T-helper 22 cell (primary cell): ENCODE data around the gene GIPR.
"Not testable (repeated sequence)": the region's sequence is repeated elsewhere in the genome, so short reads cannot be mapped to it uniquely, and the experiment has no call there.

ENCODE experiments used
- DNase-seq: peaks from one replicate; pipeline ENCODE4 v3.0.0-alpha.2; 2020; ENCODE audit warnings: low read depth

The GIPR gene, protein sequence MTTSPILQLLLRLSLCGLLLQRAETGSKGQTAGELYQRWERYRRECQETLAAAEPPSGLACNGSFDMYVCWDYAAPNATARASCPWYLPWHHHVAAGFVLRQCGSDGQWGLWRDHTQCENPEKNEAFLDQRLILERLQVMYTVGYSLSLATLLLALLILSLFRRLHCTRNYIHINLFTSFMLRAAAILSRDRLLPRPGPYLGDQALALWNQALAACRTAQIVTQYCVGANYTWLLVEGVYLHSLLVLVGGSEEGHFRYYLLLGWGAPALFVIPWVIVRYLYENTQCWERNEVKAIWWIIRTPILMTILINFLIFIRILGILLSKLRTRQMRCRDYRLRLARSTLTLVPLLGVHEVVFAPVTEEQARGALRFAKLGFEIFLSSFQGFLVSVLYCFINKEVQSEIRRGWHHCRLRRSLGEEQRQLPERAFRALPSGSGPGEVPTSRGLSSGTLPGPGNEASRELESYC

DNA sequence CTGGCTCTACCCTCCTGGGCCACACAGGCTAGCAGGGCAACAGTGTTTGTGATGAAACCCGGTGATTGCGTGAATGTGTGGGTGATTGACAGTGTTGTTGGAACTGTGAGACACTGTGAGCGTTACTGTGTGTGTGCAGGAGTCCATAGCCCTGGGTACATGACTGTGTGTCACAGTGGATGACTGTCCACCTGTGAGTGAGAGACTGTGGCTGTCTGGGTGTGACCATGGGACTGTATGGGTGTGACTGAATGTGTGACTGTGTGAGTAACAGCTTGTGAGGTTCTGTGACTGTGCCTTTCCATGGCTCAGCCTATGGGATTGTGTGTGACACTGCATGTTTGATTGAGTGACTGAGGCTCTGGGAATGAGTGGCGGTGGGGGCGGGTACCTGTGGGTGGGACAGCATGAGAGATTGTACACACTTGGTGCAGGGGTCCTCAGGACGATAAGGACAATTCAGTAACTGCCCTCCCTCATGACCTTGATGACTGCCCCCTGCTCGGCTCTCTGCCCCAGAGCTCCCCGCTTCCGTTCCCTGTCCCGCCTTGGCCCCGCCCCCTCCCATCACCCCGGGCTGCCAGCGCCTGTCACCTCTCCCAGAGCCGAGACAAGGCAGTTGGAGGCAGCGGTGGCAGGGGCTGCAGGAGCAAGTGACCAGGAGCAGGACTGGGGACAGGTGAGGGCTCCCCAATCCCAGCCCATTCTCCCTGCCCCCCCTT lies at the start of gene GIPR:
Gene GIPR (plus strand): TSS at position 602 of the 722 bp plus-strand sequence. CDS start 1,300 bp downstream, outside the sequence.
- peak; percentile 29 for DNase-seq

DNA sequence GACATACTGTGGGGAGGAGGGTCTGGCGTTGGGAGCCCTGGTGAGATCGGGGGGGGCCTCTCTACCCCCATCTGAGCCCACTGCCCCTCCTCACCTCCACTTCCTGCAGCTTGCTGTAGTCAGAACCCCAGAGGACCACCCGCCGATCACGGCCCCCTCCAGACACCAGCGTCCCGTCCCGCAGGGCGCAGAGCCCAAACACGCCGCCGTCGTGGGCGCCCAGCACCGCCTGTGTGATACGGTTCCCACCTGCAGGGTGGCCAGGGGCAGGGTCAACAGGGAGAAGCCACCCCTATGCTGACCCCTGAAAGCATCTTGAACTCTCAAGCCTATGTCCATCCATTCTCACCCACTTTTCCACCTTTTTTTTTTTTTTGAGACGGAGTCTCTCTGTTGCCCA lies 46.6 kb upstream of the GIPR start:
- no peak for DNase-seq

DNA sequence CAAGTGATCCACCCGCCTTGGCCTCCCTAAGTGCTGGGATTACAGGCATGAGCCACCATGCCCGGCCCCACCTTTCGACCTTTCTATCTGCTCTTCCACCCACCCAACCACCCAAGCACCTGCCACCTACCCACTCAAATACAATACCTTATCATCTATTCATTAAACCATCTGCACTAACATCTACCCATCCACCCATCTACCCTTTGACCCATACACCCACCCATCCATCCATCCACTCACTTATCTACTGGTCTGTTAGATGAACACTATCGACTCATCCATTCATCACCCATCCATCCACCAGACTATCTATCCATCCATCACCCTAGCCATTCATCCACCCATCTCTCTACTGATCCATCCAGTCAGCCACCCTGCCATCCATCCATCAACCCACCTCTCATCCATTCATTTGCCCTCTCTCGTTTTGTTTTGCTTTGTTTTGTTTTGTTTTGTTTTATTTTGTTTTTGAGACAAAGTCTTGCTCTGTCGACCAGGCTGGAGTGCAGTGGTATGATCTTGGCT lies 46.0 kb upstream of the GIPR start:
- no peak for DNase-seq

DNA sequence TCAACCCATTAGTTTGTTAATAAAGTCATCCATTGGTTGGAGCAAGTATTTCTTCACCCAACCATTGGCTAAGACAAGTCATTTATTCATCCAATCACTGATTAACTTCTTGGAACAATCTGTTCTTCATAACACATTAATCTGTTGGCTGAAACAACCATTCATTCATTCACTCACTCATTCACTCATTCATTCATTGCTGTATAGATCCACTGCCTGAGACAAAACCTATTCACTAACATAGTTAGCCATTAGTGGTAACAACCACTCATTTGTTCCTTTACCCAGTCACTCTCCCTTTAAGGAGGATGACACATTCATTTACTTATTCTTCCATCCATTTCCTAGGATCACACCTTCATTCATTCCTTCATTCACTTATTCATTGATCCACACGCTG lies 44.0 kb upstream of the GIPR start:
- no peak for DNase-seq

DNA sequence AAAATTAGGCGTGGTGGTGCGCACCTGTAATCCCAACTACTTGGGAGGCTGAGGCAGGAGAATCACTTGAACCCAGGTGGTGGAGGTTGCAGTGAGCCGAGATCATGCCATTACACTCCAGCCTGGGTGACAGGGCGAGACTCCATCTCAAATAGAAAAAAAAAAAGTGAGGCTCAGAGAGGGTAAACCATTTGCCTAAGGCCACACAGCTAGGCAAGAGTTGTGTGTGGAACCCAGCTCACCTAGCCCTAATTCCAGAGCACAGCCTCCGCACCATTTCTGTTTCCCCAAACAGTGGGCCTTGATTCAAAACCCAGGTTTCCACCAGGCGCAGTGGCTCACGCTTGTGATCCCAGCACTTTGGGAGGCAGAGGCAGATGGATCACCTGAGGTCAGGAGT lies 39.8 kb upstream of the GIPR start:
- not testable (repeated sequence) for DNase-seq

DNA sequence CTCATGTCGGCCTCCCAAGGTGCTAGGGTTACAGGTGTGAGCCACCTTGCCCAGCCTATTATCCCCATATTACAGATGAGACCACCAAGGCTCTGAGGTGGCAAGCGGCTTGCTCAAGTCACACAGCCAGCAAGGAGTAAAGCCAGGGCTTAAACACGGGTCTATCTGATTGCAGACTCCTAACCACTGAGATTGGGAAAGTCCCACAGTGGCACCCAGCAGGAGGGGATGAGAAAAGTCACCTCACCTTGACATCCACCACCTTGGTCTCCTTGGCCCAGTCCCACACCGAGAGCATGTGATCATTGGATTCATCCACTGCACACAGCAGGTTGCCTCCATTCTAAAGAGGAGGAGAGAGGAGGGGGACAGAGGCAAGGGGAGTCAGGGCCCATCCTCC lies 38.3 kb upstream of the GIPR start:
- DNase-seq = no peak

DNA sequence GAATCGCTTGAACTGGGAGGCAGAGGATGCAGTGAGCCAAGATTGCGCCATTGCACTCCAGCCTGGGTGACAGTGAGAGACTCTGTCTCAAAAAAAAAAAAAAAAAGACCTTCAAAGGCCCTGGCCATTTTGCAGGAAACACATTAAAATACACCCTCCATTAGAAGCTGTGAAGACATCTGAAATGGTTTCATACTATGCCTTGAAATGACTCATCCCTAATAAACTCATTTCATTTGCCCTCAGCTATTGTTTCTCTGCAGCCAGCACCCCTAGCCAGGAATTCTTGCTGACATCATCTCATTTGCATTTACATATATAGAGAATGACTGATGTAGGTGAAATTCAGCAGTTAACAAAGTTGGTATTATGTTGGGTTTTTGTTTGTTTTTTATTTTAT lies 37.6 kb upstream of the GIPR start:
- no peak for DNase-seq

DNA sequence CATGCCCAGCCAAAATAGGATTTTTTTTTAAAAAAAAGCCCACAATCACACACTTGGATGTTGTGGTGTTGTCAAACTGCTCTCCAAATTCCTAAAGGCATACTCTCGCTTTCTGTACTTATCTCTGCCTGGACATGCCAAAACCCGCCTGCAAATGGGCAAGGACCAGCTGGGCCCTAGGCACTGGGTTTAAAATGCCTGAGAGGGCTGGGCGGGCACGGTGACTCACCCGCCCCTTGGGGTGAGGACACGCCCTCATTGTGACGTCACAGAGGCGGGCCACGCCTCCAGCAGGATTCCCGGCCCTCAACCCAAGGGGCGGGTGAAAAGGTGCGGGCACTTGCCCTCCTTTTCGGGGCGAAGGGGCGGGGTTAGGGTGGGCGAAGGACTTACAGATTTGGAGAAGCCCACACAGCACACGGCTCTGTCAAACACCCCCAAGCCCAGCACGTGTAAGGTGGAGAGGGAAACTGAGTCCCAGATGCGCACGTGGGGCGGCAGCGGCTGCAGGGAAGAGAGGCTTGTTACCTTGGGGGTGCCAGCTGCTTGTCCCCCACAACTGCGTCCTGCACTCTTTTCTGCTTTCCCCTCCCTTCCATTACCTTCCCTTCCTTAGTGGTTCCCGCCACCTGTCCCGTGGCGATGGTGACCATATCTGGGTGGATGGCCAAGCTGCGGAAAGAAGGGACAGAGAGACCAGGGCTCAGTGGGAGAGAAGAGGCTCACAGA lies 35.4 kb upstream of the GIPR start:
- no peak for DNase-seq

DNA sequence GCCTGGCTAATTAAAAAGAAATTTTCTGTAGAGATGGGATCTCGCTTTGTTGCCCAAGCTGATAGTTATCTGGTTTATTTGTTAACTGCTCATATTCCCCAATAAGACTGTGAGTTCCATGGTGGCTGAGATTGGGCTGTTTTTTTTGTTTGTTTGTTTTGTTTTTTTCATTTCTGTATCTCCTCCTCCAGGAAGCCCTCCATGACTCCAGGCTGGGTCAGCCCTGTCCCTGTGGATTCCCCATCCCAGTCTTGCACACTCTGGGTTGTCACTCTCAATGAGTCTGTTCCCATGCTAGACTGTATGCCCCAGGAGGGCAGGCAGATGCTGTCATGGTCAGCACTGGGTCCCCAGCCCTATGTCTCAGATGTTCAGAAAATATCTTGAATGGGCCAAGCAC lies 31.7 kb upstream of the GIPR start:
- no peak for DNase-seq

DNA sequence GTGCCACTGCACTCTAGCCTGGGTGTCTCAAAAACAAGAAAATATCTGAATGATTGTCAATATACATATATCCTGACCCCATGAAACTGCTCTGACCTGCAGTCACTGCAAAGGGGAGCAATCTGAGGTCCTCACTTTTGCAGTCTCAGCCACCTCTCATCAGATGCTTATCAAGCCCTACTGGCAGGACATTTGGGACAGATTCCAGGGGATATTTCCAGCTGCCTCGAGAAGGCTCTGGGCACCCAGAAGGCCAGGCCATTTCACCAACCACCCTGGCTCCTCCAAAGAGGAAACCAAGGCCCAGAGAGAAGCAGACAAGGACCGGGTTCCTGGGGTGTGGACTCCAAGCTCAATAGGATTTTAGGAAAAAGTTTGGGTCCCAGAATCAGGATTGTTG lies 31.1 kb upstream of the GIPR start:
- DNase-seq = no peak

DNA sequence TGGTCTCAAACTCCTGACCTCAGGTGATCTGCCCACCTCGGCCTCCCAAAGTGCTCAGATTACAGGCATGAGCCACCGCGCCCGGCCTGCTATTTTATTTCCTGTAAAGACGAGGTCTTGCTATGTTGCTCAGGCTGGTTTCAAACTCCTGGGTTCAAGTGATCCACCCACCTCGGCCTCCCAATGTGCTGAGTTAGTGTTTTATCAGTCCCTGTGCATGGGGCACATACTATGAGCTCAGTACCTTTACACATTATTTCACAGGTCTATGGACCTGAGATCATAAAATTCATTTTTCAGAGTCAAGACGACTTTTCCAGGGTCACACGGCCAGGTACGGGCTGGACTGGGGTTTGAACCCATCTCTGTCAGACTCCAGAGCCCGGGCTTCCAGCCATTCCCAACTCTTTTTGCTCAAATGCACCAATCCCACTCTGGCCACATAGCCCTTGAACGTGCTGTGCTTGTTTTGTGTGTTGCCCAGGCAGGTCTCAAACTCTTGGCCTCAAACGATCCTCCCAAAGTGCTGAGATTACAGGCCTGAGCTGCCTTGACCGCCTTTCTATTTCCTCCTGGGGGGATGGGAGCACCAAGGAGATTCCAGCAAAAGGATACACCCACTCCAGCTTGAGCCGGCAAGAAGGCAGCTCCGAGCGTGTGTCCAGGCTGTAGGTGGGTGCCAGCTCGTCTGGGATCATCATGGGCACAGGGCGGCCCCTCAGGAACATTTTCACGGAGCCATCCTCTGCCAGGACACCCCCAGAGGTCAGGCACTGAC lies 29.9 kb upstream of the GIPR start:
- no peak for DNase-seq

DNA sequence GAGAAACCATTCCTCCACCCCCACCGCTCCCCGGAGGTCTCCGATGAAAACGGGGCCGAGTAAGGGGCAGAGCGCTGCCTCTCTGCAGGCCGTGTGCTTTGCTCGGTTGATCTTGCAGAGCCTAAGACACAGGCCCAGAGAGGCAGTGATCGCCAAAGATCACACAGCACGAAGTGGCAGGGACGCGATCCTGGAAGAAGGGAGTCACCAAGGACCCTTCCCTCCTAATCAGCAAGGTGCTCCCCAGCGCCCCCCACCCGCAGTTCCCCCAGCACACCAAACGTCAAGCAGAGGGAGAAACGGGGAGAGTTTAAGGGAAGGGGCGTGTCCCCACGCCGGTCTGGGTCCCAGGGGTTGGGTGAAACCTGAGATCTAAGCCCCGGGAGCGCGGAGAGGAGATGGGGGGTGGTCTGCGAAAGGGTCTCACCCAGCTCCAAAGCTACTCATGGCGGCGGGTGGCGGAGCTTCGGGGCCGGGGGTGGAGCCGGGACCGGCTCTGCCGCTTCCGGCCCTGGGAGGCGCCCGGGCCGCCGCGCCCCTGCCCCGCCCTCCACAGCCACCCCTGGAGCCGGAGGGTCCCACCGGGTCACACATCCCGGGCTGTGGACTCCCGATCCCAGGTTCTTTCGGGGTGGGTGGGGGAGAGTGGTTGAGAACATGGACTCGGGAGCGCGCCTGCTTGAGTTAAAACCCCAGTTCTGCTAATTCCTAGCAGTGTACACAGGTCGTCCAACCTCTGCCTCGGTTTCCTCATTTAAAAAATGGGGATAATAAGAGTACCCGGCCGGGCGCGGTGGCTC lies 28.9 kb upstream of the GIPR start, which contains the start of gene EML2:
Gene EML2 (minus strand): TSS at position 468 of the 800 bp plus-strand sequence. CDS start 21 bp downstream, at position 447.
- DNase-seq = peak; percentile 30

DNA sequence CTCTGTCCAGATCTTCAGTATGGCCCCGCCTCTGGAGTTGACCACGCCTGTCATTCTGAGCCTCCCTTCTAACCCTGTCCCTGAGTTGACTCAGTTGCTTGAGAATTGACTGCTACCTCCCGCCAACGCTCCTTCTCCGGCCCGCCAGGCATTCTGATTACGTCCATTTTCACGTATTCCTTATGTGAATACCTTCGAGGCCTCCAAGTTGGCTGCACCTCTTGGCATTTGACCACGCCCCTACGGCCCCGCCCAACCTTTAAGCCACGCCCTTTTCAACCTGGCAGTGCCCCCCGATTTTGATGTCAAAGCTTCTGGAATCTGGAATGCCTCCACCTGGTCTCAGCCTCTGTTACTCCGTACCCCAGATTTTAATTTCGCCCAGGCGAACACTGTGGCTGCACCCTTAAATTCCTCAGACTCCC lies 27.2 kb upstream of the GIPR start:
- no peak for DNase-seq

DNA sequence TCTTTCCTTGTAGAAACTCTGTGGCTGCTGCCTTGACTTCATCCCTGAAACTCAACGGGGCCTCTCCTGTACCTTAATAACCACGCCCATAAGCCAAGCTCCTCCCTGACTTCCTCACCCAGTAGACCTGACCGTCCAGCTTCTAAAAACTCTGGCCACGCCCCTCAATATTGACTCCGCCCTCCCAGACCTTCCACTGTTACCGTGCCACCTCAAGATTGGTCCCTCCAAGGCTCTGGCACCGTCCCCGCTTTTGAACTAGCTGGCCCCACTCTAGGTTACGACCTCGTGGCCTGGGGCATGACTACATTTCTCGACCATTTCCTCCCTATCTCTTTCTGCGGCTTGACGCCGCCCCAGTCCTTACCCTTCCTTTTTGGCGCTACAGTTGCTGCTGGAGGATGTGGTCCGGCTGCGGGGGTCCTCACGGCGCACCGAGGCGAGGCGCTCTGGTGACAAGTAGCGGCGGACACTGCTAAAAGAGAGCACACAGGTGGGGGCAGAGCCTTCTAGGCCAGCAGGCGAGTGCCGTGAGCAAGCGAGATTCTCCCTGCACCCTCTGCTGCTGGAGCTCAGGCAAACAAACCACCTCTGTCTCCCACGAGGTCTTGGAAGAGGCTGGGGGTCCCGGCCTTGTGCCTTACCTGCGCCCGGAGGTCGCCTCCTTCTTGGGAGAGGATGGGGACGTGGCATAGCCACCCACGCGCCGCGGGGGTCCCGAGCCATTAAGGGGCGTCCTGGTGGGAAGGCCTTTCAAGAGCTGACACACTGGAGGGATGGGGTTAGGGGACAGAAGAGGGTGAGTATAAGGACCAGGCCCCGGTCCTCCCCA lies 26.5 kb upstream of the GIPR start:
- DNase-seq = peak; percentile 43

DNA sequence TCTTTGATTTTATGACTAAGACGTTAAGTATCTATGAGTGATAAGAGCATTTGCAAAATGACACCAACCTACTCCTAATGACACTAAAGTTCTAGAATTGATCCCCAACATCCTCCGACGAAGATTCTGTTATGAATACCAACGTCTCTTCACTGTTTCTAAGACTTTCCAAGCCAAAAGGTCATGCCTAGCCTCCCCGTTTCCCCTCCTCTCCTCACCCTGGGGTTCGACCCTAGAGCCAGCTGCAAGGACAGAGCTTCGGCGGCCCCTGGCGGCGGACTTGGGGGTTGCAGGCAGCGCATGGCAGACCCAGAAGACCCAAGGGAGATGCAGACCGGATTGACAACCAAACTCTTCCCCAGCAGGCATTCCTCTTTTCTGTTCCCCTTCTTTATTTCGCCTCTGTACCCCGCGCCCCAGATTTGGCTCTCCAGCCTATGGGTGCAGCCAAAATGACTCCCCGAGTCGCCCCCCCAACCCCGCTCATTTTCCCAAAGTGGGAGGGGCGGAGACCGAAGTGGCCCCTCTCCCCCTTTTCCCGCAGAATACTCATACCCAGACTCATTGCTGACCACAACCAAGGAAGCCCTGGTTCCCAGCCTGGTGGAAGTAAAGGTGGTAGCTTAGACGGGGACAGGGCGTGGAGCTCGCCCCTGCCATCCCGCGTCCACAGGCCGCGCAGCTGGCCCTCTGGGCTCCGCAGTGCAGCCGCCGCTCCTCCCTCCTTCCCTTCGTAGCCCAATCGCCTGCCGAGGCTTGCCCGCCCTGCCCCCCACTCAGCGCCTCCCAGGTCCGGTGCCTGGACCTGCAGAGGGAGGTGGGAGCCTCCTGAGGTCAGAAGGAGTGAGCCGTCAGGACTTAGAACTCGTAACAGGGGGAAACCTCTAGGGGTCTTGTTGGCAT lies 24.7 kb upstream of the GIPR start:
- DNase-seq = peak; percentile 60

DNA sequence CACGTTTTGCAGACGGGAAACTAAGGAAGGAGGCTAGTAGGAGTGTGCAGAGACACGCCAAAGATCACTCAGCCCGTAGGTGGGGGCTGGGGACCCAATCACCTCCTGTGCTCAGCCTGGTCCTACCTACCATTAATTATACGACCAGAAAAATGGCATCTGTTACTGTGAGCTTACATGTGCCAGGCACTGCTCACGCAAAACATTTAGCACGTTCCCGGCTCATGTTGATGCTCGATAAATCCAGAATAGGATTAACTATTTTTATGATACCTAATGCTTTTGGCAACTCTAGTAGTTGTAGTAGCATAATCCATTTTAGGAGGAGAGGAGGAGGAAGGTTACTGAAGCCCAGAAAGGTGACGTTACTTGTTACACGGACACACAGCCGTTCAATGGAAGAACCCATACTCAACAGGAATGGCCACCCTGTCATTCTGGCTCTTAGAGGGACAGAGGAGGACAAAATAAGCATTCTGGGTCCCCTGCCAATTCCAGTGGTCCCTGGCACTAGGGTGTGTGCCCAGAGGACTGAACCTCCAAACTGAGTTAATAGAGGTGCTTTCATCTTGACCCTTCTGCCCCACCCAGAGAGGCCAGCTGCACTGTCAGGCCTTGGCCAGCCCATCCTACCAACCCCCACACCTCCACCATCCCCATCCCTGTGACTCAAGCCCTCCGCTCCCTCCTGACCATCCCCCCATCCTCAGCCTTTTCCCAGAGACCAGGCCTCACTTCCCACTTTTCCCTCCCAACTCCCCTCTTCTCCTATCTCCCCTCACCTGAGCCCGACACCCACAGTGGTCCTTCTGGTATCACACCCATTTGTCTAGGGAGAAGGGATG lies 23.9 kb upstream of the GIPR start:
- no peak for DNase-seq

DNA sequence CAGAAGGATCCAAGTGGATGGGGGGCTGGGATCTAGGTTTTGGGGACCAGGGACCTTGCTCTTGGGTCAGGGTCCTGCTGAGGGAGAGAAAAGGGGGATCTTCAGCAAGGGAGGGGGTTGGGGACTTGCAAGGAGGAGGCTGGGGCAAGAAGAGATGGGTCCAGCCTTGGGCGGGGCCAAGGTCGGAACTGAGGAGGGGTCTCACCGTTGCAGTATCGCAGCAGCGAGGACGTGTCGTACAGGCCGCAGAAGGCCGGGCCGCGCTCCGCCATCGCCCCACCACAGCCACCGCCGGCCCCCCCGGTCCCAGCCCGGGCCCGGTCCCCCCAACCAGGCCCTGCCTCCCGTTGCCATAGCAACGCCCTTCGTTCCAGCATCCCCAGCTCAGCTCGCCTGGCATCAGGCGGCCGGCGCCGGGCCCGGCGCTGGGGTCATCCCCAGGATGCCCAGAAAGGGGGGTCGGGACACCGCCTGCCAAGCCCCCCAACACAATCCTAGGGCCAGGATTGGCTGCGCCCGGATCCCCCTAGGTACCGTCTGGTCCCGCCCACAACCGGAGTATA lies 22.9 kb upstream of the GIPR start:
- no peak for DNase-seq
